Activated CD8-positive, alpha-beta memory T cell treated with anti-CD3 and anti-CD28 coated beads, Interleukin-2, amount 50 U/mL, for 24 hours (primary cell): ENCODE data around the gene MLST8.

Experiments
- DNase-seq: peaks from one replicate; pipeline ENCODE4 v3.0.0-alpha.2; 2020; ENCODE audit errors: extremely low read depth

MLST8 gene, protein sequence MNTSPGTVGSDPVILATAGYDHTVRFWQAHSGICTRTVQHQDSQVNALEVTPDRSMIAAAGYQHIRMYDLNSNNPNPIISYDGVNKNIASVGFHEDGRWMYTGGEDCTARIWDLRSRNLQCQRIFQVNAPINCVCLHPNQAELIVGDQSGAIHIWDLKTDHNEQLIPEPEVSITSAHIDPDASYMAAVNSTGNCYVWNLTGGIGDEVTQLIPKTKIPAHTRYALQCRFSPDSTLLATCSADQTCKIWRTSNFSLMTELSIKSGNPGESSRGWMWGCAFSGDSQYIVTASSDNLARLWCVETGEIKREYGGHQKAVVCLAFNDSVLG

GRCh38 chr16:2205104-2205966, at the start of gene MLST8:
TSS of gene MLST8 (plus strand) at chr16:2205454. CDS start at chr16:2206086, 632 bp downstream.
- peak; percentile 71 for DNase-seq

GRCh38 chr16:2155977-2156848, 49.0 kb upstream of the MLST8 start:
- DNase-seq: no peak

DNA sequence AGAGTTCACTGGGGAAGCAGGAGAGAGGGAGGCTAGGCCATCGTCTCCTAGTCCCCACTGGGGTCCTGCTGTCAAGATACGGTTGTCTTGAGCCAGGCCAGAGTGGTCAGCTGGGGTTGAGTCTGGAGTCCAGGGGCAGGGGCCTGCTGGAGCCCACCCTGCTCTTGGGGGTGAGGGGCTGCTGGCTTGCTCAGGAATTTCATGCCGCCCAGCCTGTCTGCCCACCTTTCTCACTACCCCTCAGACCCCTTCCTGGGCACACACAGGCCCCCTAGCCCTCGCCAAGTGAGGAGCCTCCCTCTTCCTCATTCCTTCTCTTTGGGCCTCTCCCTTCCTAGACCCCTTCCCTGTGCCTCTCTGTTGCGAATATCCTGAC, 48.4 kb upstream of the MLST8 start:
- no peak for DNase-seq

GRCh38 chr16:2157480-2158261, 47.6 kb upstream of the MLST8 start:
- no peak for DNase-seq

GRCh38 chr16:2158262-2158638, 47.0 kb upstream of the MLST8 start:
- no peak for DNase-seq

DNA sequence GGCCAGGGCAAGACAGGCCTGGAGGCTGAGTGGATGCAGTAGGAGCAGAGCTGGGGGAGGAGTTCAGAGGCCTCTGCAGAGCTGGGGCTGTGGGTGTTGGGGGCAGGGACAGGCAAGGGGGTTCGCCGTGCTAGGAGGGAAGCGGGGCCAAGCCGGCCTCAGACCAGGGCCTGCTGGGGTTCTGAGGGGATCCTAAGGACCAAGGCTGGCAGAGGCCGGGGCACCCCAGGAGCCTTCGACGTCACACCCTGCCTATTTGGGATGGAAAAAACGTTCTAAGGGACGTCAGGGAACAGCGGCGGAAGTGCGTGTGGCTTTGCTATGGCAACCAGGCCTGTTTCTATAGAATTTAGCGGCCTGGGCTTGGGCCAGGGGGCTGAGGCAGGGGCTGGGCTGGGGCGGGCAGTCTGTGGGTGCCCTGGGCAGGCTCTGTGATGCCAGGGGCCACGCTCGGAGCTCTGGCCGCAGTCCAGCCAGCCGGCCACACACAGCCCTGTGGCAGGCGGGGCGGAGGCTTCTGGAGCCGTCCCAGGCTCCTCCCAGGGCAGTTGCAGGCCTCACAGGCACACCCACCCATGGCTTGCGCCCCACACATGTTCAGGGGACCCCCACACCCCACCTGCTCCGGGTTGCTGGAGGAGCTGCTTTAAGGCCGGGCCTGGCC, 45.9 kb upstream of the MLST8 start:
- no peak for DNase-seq

GRCh38 chr16:2160915-2161551, 44.2 kb upstream of the MLST8 start:
- DNase-seq: no peak

DNA sequence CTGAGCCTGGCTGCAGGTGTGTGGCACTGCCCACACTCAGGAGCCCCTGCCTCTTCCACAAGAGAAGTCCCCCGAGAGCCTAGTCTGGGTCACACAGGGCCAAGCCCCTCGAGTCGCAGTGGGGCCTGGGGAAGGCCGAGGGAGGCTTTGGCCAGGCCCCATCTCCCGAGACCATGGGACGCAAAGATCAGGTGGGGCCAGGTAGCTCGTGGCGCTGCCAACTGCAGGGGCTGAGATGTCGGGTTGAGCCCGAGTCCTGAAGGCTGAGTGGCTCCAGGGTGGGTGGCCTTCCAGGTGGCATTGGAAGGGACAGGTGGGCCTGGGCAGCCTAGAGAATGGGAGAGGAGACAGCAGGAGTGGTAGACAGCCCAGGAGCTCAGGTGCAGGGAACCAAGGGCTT, 43.3 kb upstream of the MLST8 start:
- DNase-seq: no peak

DNA sequence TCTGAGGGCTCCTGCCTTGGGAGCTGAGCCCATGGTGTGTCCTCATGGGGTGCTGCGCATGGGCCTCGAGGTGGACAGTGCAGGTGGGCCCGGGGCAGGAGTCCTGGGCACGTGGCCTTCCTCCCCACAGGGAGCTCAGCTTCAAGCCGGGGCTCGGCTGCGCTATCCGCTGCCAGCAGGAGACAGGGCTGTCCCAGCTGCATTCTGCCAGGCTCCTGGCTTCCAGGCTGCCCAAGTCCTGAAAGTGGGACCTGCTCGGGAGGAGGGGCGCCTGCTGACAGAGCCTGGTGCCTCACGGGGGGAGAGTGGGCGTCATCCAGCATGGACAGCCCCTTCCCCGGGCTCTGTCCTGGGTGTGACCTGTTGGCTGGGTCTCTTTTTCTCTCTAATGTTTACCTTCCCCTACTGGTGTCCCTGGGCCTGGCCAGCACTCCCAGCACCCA, 42.6 kb upstream of the MLST8 start:
- no peak for DNase-seq

DNA sequence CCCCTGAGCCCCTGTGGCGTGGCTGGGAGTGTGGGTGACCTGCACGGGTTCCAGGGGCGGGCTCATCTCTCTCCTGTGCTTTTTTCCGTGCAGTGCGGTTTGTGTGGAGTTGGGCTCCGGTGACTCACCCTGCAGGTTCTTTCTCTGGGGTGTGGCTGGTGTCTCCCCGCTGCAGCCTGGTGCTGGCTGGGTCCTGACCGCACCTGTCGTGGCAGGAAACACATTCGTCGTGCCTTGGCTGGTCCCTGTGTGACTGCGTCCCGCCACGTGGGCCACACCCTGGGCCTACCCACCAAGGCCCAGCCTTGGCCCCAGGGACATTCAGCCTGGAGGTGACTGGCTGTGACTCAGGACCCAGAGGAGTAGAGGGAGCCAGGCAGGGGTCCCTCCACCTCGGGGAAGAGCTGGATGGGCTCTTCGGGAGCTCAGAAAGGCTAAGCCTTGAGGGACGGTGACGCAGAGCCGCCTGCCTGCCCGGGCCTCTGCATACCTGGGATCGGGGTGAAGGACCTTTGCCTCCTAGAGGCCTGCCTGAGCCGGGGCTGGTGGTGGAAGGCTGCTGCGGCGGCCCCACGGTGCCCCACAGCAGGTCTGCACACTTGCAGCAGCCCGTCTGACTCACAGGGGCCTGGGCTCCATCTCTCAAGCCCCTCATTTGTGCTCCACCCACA, 41.9 kb upstream of the MLST8 start:
- no peak for DNase-seq

DNA sequence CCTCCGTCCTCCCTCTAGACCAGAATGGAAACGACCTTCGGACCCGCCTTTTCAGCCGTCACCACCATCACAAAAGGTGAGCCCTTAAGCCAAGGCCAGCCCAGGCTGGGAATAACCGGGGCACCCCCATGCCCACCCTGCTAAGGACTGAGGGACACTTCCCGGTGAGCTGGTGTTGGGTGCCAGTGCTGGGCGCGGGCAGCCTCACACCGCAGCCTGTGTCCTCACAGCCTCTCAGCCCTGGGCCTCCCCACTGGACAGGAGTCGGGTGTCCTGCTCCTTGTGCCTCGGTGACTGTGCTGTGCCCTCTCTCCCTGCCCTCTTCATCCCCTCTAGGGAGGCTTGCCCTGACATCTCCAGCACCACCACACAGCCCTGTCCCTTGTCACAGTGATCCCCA, 39.4 kb upstream of the MLST8 start:
- DNase-seq: no peak

- DNase-seq: no peak
Measured at GRCh38 chr16:2166263-2167067, 38.8 kb upstream of the MLST8 start.

DNA sequence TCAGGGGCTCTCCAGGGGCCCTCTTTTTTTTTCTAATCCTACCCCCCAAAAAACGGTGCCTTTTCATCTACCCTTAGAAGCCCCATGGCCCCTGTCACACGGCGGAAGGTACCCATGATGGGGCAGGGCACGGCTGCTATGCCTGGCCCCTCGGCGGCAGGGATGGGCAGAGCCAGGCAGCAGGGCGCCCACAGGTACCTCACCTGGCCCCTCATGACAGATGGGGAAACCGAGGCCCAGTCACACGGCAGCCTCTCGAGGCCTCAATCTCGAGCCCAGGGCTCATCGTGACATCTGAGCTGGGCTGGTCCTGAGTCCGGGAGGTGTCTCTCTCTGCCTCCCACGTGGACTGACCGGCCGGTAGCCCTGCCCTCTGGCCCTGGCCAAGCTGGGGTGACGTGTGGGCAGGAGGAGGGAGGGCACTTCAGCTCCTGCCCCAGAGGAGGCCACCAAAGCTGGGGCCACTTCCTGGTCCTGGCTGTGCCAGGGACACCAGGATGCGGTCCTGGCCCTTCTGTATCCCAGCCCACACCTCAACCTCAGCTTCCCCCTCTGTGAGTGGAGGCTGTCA, 38.1 kb upstream of the MLST8 start:
- DNase-seq: no peak

DNA sequence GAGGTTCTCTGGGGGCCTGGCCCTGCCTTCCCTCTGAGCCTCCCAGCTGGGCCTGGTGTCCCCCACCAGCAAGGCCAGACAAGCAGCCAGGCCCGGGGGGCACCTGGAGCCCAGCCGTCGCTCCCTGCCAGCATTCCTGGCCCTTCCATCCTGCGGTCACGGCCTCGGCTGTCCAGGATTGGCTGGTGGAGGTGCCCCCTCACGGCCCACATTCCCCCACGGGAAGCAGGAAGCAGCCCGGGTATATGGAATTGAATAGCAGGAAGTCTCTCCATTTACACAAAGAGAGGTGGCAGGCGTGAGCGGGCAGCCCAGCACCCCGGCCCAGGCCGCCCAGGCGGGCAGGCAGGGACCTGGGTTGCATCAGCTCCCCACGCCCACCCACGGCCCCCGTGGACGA, 35.2 kb upstream of the MLST8 start:
- no peak for DNase-seq

DNA sequence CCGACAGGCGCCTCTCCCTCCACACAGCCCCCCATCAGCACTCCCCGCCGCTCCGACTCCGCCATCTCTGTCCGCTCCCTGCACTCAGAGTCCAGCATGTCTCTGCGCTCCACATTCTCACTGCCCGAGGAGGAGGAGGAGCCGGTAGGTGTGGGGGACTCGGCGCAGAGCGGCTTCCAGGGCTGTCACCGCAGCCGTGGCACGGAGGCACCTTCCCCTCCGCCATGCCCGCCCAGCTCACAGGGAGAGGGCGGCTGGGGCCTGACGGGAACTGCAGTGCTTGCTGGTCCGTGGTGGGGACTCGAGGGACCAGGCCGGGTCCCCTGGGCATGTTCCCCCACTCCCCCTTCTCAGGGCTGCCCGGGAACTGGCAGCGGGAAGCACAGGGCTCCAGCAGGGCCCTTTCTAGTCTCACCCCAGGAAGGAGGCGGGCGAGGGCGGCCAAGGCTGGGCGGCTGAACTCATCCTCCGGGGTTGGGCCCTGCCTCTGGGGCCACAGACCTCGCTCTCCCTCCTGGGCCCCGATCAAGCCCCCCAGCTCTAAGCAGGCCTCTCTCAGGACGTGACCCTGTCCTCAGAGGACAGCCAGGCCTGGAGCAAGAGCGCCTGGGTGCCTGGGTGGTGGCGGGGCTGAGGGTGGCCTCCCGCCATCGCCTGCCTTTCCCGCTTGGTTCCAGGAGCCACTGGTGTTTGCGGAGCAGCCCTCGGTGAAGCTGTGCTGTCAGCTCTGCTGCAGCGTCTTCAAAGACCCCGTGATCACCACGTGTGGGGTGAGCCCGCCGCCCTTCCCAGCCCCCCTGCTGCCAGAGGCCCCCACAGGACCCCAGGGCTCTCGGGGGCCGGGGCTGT, 34.4 kb upstream of the MLST8 start:
- no peak for DNase-seq

DNA sequence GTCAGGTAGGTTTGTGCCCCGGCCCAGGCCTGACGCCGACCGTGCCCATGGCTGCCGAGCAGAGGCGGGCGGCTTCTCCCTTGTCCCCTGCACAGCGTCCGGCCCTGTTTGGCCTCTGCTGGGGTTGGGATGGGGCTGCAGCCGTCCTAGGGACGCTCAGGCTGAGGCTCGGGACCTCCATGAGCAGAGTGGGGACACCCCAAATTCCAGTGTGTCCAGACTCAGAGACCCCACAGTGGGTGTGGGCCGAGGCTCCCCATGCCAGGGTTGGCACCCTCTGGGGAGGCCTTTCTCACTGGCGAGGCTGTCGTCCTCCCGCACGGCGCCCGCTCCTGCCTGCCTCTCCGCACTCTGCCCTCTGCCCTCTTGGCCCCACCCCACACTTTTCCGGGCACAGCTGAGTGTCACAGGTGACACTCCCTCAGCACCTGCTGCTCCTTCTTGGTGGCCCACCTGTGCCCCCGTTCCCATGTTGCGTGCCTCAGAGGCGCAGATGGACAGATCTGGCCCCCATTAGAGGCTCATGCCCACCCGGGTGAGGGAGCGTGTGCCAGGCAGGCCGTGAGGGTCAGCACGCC, 33.6 kb upstream of the MLST8 start:
- DNase-seq: no peak

DNA sequence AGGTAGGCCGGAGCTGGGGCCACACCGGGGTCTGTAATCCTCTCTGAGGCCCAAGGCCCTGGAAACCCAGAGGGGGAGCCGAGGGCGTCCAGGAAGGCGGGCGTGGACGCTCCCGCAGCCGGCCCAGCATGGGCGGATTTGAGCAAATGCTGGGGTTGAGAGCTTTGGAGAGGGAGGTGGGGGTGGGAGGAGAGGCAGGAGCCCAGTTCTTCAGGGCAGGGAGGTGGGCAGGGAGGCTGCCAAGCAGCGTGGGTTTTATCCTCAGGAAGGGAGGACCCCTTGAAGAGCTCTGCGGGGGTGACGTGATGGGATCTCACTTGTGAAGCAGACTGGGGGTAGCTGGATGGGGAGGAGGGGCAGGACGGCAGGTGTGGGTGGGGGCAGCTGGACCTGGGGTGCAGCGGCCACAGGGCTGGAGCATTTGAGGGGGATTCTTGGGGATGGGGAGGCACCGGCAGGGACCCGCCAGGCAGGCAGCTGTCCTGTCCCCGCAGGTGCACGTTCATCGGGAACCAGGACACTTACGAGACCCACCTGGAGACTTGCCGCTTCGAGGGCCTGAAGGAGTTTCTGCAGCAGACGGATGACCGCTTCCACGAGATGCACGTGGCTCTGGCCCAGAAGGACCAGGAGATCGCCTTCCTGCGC, 32.4 kb upstream of the MLST8 start:
- no peak for DNase-seq
